Measurements from ENCODE around the gene DCPS.

Gene DCPS

DNA sequence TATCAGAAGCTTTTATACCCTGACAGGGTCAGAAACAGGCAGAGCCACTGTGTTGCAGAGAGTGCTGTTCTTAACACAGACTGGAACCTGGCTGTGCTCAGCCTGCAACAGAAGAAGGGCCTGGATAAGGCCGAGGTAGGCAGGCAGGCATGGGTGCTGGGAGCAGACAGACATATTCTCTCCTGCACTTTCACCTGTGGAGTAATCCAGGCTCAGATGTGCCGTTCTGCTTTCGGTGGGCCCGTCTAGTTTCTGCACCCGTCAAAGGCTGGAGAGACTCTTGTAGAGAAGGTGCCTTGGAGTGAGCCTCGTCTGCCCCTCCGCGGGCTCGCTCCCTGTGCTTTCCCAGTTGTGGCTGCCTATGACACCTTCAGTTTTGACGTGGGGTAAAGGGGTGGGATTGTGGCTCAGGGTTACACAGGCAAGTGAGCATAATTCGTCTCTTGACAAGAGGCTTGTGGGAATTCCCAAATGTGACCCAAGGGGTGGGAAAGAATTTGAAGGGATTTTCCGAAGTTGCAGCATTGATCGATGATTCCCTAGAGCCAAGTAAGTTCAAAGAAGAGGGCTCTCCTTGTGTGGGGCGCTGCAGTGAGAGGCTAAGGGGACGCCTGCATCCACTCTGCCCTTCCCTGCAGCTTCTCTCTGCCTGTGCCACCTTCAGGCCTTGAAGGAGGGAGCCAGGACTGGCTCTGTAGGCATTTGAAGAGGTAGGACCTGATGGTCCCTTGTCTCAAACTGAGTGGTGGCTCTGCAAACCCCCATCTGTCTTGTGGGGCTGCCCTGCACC lies 35.4 kb downstream of the DCPS start:
- DNase-seq (ENCODE audit: extremely low read depth, low read depth): no peak
- TF ChIP-seq, protein P1, sequence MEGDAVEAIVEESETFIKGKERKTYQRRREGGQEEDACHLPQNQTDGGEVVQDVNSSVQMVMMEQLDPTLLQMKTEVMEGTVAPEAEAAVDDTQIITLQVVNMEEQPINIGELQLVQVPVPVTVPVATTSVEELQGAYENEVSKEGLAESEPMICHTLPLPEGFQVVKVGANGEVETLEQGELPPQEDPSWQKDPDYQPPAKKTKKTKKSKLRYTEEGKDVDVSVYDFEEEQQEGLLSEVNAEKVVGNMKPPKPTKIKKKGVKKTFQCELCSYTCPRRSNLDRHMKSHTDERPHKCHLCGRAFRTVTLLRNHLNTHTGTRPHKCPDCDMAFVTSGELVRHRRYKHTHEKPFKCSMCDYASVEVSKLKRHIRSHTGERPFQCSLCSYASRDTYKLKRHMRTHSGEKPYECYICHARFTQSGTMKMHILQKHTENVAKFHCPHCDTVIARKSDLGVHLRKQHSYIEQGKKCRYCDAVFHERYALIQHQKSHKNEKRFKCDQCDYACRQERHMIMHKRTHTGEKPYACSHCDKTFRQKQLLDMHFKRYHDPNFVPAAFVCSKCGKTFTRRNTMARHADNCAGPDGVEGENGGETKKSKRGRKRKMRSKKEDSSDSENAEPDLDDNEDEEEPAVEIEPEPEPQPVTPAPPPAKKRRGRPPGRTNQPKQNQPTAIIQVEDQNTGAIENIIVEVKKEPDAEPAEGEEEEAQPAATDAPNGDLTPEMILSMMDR (IDR thresholded peaks at IDR 0.05; ENCODE audit: low read depth, low read length): no peak

DNA sequence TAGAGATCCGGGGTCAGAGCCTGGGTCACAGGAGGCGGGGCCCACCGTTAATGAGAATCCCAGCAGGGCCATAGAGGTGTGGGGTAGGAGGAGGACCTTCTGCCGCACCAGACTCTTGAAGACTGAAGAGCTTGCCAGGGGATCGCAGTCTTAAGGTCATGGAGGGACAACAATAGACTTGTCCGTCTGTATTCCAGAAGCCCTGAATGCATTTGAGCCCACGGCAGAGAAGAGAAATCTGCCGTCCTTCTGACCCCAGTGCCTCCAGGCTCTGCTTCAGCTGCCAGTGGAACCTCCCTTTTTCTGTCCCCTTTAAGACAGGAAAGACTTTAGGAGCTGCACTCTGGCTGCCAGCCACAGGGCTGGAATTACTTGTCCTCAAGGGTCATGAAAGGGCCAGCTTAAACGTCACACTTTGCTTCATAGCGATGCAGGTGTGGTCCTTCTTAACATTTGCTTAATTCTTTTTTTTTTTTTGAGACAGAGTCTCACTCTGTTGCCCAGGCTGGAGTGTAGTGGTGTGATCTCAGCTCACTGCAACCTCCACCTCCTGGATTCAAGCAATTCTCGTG lies 36.1 kb downstream of the DCPS start:
- TF ChIP-seq, protein P1 (IDR thresholded peaks at IDR 0.05; ENCODE audit: low read depth, low read length): no peak
- no peak for DNase-seq (ENCODE audit: extremely low read depth, low read depth)

DNA sequence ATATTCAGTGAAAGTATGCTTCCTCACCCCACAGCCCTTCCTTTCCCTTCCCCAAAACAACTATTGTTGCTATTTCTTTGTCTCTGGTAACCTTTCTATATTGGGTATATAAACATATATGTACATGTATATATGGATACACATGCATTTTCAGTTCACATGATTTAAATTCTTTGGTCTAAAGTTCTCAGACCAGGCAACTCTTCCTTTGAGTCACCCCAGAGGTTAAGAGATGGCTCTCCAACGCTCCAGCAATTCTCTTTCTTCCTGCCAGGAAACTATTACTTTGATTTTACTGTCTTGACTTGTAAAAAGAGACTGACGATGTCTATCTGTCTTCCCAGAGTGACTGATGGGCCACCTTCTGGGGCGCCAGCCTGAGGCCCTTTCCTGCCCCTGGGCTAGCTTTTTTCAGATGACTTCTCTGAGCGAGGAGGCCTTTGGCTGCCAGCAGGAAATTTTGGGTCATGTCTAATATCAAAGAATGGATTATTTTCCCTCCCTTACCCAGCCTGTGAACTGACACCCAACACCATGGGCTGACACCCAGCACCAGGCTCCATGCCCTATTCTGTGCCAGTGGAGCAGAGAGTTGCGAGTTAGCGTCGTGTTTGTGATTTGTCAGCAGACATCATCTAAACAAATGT lies 37.2 kb downstream of the DCPS start:
- DNase-seq (ENCODE audit: extremely low read depth, low read depth): no peak
- TF ChIP-seq, protein P1 (IDR thresholded peaks at IDR 0.05; ENCODE audit: low read depth, low read length): no peak

GRCh38 chr11:126341760-126342161 lies 37.9 kb downstream of the DCPS start:
- DNase-seq (ENCODE audit: extremely low read depth, low read depth): no peak
- TF ChIP-seq, protein P1 (IDR thresholded peaks at IDR 0.05; ENCODE audit: low read depth, low read length): no peak

GRCh38 chr11:126343051-126343450 lies 39.2 kb downstream of the DCPS start:
- TF ChIP-seq, protein P1 (IDR thresholded peaks at IDR 0.05; ENCODE audit: low read depth, low read length): no peak
- no peak for DNase-seq (ENCODE audit: extremely low read depth, low read depth)

DNA sequence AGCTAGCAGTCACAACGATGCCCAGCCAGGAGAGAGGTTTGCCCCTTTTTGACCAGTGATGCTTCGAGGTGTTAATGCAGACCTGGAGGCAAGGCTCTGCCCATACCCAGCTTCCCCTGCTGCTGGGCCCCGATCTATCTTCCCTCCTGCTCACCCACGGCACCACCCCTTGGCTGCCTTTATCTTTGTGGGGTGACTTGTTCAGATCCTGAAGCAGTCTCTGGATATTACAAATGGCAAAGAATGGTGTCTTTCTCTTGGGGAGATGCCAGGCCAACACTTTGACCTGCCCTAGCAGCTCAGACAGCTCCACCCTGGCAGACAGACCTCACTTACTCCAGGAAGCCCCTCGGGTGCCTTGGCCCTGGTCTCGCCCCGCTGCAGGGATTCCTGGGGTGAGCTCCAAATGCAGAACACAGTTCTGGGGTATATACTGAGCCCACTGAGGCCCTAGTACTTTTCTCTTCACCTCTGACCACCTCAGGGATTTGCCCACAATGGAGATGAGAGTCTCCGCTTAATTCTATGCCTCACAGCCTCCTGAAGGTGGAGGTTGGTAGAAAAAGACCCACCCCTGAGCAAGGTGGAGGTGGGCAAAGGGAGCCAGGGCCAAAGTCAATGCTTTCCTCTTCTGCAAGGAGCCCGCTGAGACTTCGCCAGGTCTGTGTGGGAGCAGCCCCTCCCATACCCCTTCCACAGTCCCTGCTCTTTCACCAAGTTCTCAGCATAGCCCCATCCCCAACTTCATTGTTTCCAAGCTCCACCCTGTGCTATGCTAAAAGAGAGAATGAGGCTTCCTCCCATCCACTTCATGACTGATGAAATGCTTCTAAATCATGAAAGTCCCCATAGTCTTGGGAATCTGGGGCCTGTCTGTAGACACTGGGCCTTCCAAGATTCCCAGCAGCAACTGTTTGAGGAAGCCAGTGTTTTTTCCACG lies 40.6 kb downstream of the DCPS start:
- no peak for DNase-seq (ENCODE audit: extremely low read depth, low read depth)
- TF ChIP-seq, protein P1 (IDR thresholded peaks at IDR 0.05; ENCODE audit: low read depth, low read length): no peak

Data from AG09319 (cell line).